ENCODE measurements around the gene RIF1.

Gene RIF1, protein sequence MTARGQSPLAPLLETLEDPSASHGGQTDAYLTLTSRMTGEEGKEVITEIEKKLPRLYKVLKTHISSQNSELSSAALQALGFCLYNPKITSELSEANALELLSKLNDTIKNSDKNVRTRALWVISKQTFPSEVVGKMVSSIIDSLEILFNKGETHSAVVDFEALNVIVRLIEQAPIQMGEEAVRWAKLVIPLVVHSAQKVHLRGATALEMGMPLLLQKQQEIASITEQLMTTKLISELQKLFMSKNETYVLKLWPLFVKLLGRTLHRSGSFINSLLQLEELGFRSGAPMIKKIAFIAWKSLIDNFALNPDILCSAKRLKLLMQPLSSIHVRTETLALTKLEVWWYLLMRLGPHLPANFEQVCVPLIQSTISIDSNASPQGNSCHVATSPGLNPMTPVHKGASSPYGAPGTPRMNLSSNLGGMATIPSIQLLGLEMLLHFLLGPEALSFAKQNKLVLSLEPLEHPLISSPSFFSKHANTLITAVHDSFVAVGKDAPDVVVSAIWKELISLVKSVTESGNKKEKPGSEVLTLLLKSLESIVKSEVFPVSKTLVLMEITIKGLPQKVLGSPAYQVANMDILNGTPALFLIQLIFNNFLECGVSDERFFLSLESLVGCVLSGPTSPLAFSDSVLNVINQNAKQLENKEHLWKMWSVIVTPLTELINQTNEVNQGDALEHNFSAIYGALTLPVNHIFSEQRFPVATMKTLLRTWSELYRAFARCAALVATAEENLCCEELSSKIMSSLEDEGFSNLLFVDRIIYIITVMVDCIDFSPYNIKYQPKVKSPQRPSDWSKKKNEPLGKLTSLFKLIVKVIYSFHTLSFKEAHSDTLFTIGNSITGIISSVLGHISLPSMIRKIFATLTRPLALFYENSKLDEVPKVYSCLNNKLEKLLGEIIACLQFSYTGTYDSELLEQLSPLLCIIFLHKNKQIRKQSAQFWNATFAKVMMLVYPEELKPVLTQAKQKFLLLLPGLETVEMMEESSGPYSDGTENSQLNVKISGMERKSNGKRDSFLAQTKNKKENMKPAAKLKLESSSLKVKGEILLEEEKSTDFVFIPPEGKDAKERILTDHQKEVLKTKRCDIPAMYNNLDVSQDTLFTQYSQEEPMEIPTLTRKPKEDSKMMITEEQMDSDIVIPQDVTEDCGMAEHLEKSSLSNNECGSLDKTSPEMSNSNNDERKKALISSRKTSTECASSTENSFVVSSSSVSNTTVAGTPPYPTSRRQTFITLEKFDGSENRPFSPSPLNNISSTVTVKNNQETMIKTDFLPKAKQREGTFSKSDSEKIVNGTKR (N-terminal part only)

DNA sequence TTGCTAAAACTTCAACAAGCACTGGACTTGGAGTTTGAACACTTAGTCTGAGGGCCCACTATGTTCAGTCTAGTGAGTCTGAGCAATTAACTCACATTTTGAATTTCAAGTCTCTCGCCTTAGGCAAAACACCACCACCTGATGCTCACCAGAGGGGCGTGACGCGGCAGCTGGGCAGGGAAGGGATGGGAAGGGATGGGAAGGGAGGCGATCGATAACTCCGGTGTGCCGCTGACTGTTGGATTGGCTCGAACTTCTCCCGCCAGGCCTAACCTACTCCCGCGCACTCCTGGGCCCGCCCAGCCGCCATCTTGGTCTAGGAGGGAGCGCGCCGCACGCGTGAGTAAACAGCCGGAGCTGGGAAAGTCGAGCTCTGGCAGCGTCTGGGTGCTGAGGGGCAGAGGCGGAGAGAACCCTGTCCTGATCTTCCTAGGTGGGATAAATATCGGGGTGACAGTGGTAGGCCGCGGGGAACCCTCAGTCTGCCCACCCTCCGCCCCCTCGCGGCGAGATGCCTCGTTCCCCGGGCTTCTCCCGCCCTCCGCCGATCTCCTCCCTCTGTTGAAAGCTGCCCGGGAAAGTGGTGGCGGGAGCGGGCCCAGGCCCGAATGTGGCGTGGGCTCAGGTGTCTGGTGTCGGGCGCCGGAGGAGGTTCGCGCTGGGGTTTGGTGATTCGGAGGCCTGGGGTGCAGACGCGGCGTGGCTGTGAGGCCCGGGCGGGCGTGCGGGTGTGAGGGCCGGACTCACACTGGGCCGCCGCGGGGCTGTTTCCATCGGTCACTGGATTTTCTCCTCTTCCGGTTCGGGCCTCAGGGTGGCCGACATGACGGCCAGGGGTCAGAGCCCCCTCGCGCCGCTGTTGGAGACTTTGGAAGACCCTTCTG is at the start of gene RIF1:
TSS of gene RIF1 (plus strand) at position 302 of the 884 bp plus-strand sequence. CDS start at position 824, 522 bp downstream.
- DNase-seq (ENCODE audit: low read depth) = peak; percentile 72

DNA sequence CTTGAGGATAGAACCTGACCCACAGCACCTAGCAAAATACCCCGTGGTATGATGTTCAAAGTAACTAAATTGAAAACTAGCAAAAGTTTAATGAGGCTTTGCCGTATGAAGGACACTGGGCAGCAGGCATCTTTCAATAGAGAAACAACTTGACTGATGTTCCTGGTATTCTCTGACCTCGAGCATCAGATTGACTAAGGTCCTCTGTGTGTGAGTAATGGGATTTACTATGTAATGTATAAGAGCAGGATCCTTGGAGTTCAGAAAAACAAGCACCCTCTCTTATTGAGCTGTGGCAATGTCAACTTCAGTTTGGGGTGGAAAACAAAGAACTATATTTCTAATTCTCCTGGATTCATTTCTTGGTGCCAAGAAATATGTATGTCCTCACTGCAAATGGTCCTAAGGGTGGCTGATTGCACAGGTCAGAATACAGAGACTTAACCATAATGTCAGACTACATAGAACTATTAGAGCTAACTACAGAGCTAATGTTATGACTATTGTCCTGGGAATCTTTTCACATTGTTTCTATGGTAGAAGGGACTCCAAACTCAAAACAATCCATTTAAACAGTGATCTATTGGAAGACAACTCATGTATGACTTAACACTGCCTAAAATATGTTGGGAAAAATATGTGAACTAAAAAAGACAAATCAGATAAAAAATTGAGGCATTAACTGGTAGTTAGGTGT is 47.9 kb upstream of the RIF1 start:
- no peak for DNase-seq (ENCODE audit: low read depth)

DNA sequence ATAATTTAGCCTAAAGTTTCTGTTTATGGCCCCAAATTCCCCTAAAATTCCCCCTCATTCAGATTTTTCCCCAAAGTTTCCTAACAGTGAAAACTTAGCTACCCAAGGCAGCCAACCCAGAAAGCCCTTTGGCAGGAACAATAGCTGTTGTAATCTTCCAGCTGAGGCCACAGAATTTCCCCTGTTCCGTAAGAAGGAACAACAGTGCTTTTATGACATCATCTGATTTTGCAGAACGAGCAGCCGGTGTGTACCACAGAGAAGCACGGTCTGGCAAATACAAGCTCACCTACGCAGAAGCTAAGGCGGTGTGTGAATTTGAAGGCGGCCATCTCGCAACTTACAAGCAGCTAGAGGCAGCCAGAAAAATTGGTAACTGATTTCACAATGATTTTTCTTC is 46.0 kb upstream of the RIF1 start:
- DNase-seq (ENCODE audit: low read depth) = no peak

DNA sequence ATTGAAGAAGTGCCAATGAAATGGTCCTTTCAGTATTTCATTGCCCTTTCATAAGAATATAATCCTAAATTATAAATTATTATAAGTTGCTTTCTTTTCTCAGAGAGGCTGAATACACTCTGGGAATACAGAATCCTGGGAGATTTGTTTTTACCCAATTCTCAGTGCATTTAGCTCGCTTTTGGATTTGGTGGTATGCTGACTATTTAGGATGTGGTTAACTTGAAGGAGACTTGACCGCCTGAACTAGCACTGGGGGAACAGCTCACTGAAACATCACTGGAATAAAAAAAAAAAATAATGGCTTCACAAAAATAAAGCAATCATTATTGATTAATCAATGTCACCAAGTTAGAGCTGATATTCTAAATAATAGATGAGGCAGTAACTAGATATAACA is 42.1 kb upstream of the RIF1 start:
- peak; percentile 68 for DNase-seq (ENCODE audit: low read depth)

DNA sequence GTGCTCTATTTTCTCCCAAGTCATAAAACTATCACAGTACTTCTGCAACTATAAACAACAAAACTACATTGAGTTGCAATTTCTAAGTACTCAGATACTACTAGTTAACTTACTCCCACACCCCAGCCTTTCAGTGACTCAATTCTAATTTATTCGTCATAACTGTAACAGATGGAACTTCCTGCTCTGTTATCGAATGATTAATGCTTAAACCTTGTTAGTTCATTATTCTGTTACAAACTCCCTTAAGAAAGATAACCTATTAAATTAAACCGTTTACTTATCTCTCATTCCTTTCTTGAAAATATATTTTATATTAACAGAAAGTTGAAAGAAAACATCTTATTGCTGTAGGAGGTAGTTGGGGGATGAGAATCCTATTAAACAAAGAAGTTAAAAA is 35.3 kb upstream of the RIF1 start:
- peak; percentile 77 for DNase-seq (ENCODE audit: low read depth)

DNA sequence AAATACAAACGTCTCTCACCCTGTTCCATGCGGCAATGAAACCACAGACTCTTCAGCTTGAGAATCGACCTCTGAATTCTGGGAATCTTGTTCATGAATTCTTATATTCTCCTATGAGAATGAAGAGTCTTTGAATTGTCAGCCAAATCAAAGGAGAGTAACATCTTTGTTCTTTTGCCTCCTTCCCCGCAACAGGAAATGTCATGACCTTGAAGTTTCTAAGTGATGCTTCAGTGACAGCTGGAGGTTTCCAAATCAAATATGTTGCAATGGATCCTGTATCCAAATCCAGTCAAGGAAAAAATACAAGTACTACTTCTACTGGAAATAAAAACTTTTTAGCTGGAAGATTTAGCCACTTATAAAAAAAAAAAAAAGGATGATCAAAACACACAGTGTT is 30.5 kb upstream of the RIF1 start:
- no peak for DNase-seq (ENCODE audit: low read depth)

DNA sequence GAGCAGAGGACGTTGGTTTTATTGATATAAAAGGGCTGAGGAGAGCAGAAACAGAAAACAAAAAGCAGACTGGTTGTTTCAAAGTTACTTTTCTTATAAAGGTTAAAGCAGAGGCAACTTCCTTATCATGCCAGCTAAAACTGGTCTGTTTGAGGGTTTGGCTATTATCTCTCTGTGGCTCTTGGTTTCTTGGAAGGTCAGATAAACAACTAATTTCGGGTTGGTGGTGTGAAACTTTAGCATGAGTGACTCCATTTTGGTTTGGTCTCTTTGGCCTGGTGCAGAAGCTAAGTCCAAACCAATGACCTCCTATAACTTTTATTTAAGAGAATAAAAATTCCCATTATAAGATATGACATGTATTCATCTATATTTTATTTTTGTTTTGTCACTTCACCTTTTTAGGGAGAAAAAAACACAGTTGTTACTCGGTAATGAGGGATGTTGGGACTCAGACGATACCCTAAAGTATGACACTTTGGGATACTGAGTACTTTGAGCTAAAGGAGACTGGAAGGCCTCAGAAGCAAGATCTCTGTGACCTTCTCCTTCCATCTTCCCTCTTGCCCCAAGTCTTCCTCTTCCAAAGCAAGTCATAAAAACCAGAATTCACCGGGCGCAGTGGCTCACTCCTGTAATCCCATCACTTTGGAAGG is 29.0 kb upstream of the RIF1 start:
- DNase-seq (ENCODE audit: low read depth) = no peak

DNA sequence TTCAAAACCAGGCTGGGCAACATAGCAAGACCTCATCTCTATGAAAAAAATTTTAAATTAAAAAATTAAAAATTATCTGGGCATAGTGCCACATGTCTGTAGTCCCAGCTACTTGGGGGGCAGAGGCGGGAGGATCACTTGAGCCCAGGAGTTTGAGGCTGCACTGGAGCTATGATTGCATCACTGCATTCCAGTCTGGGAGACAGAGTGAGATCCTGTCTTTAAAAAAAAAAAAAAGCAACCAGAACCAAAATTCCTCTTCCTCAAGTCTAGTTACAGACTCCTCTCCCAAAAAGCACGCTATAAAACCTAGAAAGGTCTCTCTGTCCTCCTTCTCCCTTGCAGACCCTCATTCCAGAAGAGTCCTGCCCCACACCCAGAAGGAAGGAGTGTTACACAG is 28.4 kb upstream of the RIF1 start:
- peak; percentile 41 for DNase-seq (ENCODE audit: low read depth)

DNA sequence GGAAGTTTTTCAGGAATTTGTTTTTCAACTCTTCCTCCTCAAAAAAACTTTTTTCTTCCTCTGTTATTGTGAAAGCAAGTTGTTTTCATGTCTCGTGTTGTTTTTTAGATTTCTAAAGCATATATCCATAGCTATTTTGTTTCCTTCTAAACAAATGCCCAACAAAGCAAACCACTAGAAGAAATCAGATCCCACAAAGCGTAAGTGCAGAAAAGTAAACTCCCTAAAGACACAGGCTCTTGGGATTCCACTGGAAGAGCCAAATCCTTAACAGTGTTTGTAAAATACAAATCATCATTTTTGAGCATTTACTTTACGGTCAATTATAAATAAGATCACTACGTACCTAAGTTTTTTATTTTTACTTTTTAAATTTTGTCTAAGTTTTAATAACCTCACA is 21.7 kb upstream of the RIF1 start:
- no peak for DNase-seq (ENCODE audit: low read depth)

DNA sequence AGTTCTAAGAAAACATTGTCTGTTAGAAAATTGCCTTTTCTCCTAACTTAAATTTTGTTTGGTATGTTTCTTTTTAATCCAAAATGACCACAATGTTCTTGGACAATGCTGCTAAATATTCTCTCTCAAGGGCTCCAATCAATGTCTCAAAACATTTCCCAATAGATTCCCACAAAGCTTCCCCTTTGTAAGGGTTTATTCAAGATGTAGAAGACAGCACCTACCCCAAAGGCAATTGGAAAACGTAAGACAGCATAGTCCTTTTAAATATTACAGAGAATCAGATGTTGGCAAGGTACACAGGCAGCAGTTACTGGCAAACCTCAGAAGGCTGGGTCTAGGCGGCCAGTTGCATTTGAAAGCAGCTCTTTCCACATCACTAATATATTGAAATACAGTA is 18.3 kb upstream of the RIF1 start:
- no peak for DNase-seq (ENCODE audit: low read depth)

DNA sequence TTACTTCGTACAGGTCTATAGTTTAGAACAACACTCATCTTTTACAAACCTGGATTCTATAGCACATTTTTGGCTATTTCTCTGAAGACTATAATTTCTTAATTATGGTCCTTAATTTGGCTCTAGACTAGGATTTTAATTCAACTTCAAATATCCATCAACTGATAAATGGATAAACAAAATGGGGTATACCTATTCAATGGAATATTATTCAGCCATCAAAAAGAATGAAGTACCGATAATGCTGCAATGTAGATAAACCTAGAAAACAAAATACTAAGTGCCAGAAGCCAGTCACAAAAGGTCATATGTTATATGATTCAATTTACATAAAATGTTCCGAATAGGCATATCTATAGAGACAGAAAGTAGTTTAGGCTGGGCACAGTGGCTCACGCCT is 15.2 kb upstream of the RIF1 start:
- no peak for DNase-seq (ENCODE audit: low read depth)

DNA sequence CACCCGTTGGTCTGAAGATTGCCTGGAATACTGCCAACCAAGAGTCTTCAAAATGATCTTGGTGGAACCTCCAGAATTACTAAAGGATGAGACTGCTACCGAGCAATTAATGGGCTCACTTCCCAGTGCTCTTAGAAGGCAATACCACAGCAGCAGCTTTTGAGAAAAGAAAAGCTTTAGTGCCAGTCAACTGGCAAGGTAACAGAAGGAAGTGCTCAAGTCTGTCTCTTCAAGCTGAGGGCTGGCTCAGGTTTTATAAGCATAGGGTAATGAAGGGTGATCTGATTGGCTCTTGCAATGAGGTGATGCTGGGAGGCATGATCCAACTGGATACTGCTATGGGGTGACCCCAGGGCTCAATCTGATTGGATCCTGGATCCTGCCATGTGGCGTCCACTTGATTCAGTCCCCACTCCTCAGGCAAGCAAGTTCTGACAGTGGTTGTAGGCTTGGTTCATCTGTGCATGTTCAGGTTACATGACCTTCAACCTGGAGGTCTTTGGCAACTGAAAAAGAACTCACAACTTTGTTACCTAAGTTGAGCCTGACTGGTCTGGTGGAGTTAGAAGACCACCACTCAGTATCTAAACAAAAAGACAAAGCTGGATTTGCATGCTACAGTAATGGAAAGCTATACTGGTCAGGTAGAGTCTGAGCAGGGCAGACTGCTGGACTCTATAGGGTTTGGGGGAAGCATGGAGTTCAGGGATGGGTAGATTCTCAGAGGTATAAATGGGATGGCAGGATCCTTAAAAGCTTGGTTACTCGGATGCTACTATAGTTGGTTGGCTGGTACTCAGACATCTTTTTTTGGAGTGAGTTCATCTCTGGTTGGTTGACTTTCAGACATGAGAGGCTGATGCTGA is 14.0 kb upstream of the RIF1 start:
- no peak for DNase-seq (ENCODE audit: low read depth)

DNA sequence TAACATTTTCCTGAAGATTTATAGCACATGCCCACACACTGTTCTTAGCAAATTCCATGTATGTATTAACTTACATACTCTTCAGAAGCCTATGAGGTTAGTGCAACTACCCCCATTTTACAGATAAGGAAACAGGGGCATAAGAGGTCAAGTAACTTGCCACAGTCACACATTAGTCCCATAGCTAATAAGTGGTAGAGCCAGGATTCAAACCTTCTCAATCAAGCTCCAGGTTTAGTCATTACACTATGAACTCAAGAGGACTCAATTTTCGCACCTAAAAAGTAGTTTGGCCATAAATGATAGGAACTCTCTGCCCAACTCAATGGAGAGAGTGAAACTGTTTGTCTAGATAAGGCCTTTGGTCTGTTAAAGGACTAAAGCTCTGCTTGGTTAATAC is 9.7 kb upstream of the RIF1 start:
- no peak for DNase-seq (ENCODE audit: low read depth)

DNA sequence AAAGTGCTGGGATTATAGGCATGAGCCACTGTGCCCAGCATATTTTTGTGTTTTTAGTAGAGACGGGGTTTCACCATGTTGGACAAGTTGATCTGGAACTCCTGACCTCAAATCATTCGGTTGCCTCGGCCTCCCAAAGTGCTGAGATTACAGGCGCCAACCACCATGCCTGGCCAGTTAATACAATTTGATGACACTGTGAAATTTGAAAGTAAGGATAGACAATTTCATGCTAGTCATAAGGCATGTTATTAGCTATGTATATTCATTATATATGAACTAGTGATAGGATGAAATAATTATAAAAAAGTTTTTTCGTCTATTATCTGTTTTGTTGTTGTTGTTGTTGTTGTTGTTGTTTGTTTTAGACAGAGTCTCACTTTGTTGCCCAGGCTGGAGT is 8.6 kb upstream of the RIF1 start:
- DNase-seq (ENCODE audit: low read depth) = no peak

DNA sequence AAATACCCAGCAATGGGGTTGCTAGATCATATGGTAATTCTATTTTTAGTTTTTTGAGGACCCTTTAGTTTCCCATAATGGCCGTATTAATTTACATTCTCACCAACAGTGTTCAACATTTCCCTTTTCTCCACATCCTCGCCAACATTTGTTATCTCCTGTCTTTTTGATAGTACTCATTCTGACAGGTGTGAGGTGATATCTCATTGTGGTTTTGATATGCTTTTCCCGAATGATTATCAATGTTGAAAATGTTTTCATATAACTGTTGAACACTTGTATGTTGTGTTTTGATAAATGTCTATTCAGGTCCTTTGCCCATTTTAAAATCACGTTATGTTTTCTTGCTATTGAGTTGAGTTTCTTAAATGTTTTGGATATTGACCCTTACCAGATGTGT is 5.8 kb upstream of the RIF1 start:
- no peak for DNase-seq (ENCODE audit: low read depth)

DNA sequence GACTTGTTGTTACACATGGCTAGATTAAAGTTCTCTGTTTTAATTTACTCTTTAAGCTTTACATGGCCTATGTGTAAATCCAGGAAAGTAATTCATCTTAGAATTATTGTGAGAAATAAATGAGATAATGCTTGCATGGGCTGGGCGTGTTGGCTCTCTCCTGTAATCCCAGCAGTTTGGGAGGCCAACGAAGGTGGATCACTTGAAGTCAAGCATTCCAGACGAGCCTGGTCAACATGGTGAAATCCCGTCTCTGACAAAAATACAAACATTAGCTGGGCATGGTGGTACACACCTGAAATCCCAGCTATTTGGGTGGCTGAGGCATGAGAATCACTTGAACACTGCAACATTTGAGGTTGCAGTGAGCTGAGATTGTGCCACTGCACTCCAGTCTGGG is 4.3 kb upstream of the RIF1 start:
- no peak for DNase-seq (ENCODE audit: low read depth)

DNA sequence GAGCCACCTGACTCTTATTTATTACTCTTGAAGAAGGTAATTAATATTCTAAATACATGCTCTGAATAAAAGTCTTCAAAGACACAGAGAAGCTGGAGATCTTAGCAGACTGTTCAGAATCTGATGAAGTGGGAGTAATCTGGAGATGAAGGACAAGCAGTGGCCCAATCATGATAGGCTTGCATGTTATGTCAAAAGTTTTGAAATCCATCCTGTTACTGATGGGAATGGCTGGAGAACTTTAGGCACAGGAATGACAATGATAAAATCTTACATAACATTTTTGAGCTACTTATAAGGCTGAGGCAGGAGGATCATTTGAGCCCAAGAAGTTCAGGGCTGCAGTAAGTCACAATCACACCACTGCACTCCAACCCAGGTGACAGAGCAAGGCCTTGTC is 2.4 kb upstream of the RIF1 start:
- DNase-seq (ENCODE audit: low read depth) = no peak

DNA sequence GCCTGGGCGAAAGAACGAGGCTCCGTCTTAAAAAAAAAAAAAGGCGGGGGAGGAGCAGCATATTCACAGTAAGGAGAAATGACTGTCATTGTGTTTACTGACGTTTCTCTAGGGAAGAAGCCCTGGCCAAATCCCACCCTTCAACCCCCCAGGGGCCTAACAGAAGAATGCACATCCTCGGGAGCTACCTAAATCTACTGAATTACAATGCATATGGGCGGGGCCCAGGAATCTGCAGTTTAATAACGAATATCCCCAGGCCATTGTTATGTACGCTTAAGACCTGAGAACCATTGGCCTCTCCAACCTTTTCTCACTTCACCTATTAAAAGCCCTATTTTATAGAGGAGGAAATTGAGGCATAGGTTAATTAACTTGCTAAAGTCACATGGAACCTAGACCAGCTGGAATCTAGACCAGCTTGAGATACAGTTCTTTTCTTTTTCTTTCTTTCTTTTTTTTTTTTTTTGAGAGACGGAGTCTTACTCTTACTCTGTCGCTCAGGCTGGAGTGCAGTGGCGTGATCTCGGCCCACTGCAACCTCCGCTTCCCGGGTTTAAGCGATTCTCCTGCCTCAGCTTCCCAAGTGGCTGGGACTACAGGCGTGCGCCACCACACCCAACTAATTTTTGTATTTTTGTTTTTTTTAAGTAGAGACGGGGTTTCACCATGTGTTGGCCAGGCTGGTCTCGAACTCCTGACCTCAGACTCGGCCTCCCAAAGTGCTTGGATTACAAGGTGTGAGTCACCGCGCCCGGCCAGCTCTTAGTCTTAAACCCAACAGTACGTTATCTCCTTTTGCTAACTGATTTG is 708 bp upstream of the RIF1 start:
- DNase-seq (ENCODE audit: low read depth) = no peak

DNA sequence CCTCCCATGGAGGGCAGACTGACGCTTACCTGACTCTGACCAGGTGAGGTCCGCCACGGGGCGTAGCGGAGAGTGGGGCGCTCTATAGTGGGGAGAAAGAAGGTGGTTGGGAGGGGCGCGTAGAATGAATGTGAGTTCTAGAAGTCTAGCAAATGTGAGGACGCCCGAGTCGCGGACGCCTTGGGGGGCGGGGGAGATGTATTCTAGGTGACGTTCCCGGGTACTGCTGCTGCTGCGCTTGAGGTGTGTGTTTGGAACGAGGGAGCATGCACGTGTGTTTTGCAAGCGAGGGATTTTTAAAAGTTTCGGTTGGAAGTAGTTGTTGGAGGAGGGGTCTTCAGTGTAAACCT is 758 bp downstream of the RIF1 start:
- DNase-seq (ENCODE audit: low read depth) = no peak
